ENCODE data around the gene LGALS3. TPM values are rescaled to one million over a fixed set of nuclear protein-coding genes. Genes with fewer than 3 reads are reported as not detected.

The LGALS3 gene
- total RNA-seq, 4 donors from 2014 or later = 234 to 565 (median 415) TPM

GRCh38 chr14:55129428-55130195, 560 bp downstream of the LGALS3 start:
- H3K4me3 ChIP-seq = peak overlapping the region; percentile 89 to 93 (median 90)
- TF ChIP-seq CTCF (IDR thresholded peaks at IDR 0.05) (no peak), POLR2A (IDR thresholded peaks at IDR 0.05) (peak in 3 of 4 donors; percentile 1 to 20 (median 5))
- H3K36me3 ChIP-seq = peaks cover 0 to 29% (median 0%) of the 10 kb centered on the region in 3 donors
- DNase-seq = no peak
- H3K27me3 ChIP-seq = no peaks in the 10 kb centered on the region
- H3K4me1 ChIP-seq = peaks cover 17 to 90% (median 68%) of the 10 kb centered on the region in 3 donors
- intact Hi-C loops (cut with DNase I) = loop anchor here (5.0 kb wide), 1 partner anchor 37 kb away; no protein-coding TSS in a partner anchor
- peak overlapping the region; percentile 98 to 99 (median 99) for H3K27ac ChIP-seq
- WGBS, 2 donors = 0% methylated on average over 8 to 19 of the region's 53 CpGs
- no peaks in the 10 kb centered on the region for H3K9me3 ChIP-seq

GRCh38 chr14:55130196-55130550, 1.1 kb downstream of the LGALS3 start:
- H3K27ac ChIP-seq = peak overlapping the region; percentile 98 to 99 (median 99)
- peaks cover 0 to 35% (median 0%) of the 10 kb centered on the region in 3 donors for H3K36me3 ChIP-seq
- DNase-seq = no peak
- H3K27me3 ChIP-seq = no peaks in the 10 kb centered on the region
- intact Hi-C loops (cut with DNase I) = loop anchor here (5.0 kb wide), 1 partner anchor 38 kb away; no protein-coding TSS in a partner anchor
- H3K4me3 ChIP-seq = peak overlapping the region; percentile 89 to 93 (median 90)
- no peaks in the 10 kb centered on the region for H3K9me3 ChIP-seq
- H3K4me1 ChIP-seq = peaks cover 13 to 90% (median 63%) of the 10 kb centered on the region in 3 donors
- TF ChIP-seq CTCF (IDR thresholded peaks at IDR 0.05) (no peak), POLR2A (IDR thresholded peaks at IDR 0.05) (no peak)
- 4 to 17% methylated on average over 8 to 9 of the region's 10 CpGs for WGBS, 2 donors

GRCh38 chr14:55131370-55132137, 2.5 kb downstream of the LGALS3 start:
- DNase-seq = no peak
- intact Hi-C loops (cut with DNase I) = loop anchor here (5.0 kb wide), 1 partner anchor 39 kb away; no protein-coding TSS in a partner anchor
- no peaks in the 10 kb centered on the region for H3K9me3 ChIP-seq
- H3K4me3 ChIP-seq = peak overlapping the region in 3 of 4 donors; percentile 89 to 93 (median 90)
- H3K27me3 ChIP-seq = no peaks in the 10 kb centered on the region
- 46 to 67% methylated on average over 6 to 7 of the region's 7 CpGs for WGBS, 2 donors
- TF ChIP-seq POLR2A (IDR thresholded peaks at IDR 0.05) = no peak
- peak in 2 of 6 experiments; percentile 6 to 20 for TF ChIP-seq CTCF (IDR thresholded peaks at IDR 0.05)
- H3K4me1 ChIP-seq = peaks cover 8 to 90% (median 62%) of the 10 kb centered on the region in 3 donors
- peaks cover 0 to 43% (median 0%) of the 10 kb centered on the region in 3 donors for H3K36me3 ChIP-seq
- H3K27ac ChIP-seq = peak overlapping the region; percentile 62 to 99 (median 98)

- H3K9me3 ChIP-seq = no peaks in the 10 kb centered on the region
- DNase-seq = no peak
- TF ChIP-seq CTCF (IDR thresholded peaks at IDR 0.05) (peak in 5 of 6 experiments; percentile 26 to 60 (median 33)), POLR2A (IDR thresholded peaks at IDR 0.05) (no peak)
- no peaks in the 10 kb centered on the region for H3K27me3 ChIP-seq
- 18 to 39% methylated on average over 4 of the region's 4 CpGs for WGBS, 2 donors
- H3K4me1 ChIP-seq = peaks cover 24 to 90% (median 59%) of the 10 kb centered on the region in 3 donors
- H3K36me3 ChIP-seq = peaks cover 4 to 50% (median 6%) of the 10 kb centered on the region in 3 donors
- H3K4me3 ChIP-seq = no peak overlapping the region
- peak overlapping the region; percentile 9 to 99 (median 66) for H3K27ac ChIP-seq
- intact Hi-C loops (cut with DNase I) = loop anchor here (5.0 kb wide), 1 partner anchor 41 kb away; no protein-coding TSS in a partner anchor
These were observed 4.4 kb downstream of the LGALS3 start for GRCh38 chr14:55133416-55133815.

All from esophagus squamous epithelium (tissue), 5 donors.